UCSD-AML1 (cell line): ENCODE results near the gene PAK6.

Source experiments
- DNase-seq: peaks from one replicate; lab custom pipeline; 2025; ENCODE audit not compliant: unreplicated experiment; lab: John Stamatoyannopoulos, UW

The PAK6 gene

GRCh38 chr15:40255033-40255432 lies 16.2 kb downstream of the PAK6 start:
- DNase-seq = no peak

GRCh38 chr15:40256638-40257235 lies 17.9 kb downstream of the PAK6 start:
- DNase-seq = no peak

DNA sequence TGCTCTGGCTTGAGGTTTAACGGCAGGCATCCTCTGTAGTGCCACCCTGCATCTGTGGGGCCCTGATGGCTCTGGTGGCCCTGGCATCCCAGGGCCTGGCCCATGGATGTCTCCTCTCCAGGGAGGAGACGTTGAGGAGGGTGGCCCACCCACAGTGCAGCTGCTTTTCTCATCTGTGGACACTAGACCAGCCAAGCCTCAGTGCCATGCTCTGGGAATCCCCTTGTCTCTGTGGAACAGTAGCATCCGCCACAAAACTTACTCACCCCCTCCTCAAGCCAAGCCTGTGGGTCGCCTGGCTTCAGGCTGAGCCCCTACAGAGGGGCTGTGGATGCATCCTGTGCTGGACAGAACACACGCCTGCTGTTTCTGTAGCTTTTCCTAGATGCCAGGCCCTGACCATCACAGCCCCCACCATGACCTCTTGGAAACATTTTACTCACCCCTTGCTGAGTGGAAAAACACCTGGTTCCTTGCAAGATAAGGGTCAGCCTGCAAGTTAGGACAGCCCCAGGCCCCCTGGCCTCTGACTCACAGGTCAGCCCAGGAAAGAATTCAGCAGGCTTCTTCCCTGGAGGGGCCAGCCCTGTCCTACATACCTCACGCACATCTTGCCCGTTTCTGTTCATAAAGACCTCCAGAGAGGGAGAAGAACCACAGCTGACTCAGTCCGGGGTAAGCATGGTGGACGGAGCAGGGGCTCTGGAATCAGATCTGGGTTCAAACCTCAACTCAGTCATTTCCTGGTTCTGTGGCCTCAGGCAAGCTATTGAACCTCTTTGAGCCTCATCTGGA lies 19.0 kb downstream of the PAK6 start:
- no peak for DNase-seq

DNA sequence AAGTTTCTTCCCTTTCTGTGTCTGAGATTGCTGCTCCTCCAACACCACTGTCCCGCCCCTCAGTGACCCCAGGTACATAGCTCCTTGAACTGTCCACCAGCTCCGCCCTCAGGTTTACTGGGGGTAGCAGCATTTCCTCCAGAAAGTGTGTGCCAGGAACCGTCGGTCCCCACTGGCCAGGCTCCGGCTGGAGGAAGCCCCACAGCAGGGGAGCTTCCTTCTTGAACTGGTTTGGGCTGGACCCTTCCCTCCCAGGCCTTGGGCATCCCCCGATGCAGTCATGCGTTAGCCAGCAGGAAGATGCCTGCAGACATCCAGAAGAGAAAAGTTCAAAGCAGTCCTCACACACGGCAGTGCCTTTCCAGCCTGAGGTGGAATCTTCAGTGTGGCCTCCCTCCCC lies 19.7 kb downstream of the PAK6 start:
- DNase-seq = no peak

DNA sequence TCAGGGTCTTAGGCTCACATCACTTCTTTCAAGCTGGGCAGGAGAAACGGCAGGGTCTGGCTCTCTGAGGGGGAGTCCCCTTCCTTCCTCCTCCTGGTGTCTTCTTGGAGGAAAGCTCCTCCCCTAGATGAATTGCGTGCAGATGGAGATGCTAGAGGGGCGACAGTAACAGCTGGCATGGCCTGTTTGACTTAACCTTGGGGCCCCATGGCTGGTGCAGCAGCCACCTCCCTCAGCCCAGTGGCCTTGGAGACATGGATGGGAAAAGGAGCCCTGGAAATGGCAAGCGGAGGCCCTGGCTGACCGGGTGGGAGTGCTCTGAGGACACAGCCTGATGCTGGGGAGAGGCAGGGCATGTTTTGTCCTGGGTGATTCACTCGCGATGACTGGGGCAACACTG lies 20.2 kb downstream of the PAK6 start:
- no peak for DNase-seq

GRCh38 chr15:40263024-40263754 lies 24.3 kb downstream of the PAK6 start:
- no peak for DNase-seq

DNA sequence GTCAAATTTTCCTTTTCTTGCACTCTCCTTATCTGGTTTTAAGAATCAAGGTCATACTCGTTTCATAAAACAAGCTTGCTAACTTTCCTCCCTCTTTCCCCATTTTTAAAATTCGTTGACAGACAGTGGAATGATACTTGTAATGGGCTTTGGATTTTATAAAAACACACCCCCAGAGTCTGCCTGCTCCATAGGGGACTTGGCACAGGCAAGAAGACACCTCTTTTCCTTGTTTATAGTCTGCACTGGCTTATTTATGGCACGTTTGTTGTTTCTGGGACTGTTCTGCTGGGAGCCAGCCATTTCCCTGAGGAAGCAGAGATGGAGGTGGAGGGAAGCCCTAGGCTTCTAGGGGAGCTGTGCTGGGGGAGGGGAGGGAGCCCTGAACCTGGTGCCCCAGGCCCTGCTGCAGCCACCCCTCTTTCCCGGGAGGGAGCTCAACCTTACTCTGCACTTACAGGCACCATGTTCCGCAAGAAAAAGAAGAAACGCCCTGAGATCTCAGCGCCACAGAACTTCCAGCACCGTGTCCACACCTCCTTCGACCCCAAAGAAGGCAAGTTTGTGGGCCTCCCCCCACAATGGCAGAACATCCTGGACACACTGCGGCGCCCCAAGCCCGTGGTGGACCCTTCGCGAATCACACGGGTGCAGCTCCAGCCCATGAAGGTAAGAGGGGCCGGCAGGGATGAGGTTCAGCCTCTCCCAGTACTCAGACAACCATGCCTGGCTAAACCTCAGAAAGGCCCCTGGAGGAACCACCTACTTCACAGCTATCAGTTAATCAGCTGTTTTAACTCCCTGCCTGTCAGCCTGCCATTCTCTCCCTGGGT lies 25.7 kb downstream of the PAK6 start:
- DNase-seq = no peak

- DNase-seq = no peak
Measured at GRCh38 chr15:40265355-40265754, 26.5 kb downstream of the PAK6 start.

DNA sequence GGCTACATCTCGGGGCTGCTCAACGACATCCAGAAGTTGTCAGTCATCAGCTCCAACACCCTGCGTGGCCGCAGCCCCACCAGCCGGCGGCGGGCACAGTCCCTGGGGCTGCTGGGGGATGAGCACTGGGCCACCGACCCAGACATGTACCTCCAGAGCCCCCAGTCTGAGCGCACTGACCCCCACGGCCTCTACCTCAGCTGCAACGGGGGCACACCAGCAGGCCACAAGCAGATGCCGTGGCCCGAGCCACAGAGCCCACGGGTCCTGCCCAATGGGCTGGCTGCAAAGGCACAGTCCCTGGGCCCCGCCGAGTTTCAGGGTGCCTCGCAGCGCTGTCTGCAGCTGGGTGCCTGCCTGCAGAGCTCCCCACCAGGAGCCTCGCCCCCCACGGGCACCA lies 27.0 kb downstream of the PAK6 start:
- DNase-seq = no peak

DNA sequence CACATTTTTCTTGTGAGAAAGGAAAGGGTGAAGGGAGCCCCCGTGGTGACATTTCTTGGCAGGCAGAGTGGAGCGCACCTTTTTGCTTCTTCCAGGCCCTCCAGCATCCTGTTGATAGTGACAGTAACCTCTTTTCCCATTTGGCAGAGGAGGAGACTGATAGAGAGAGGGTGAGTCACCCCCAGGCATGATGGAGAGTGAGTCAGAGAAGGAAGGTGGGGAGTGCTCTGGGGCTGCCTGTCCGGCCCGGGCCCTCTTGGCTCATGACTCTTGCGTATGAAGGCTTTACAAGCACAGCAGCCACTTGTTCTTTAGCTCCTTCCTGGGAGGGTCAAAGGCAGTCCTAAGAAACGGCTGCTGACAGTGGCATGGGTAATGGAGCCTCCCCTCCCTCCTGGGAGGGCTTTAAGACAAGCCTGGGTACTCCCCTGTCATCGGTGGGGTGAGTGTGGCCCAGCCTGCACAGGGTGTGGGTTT lies 28.0 kb downstream of the PAK6 start:
- DNase-seq = peak; percentile 40

DNA sequence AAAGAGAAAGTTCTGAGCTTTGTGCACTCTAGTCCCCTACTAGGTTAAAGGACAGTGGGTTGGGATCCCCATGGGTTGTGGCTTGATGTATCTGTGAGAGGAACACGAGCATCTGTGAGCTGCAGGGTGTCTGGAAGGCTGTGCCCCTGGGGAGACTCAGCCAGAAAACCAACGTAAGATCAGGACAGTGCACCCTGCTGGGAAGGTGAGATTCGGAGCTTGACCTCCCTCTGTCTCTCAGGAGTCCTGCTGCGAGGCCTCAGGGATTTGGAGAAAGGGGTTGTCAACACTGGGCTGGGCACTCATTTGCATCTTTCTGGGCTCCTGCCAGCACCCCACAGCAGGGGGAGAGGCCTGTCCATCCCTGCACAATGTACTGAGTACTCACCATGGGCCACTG lies 28.8 kb downstream of the PAK6 start:
- no peak for DNase-seq

GRCh38 chr15:40269604-40270003 lies 30.7 kb downstream of the PAK6 start:
- no peak for DNase-seq

DNA sequence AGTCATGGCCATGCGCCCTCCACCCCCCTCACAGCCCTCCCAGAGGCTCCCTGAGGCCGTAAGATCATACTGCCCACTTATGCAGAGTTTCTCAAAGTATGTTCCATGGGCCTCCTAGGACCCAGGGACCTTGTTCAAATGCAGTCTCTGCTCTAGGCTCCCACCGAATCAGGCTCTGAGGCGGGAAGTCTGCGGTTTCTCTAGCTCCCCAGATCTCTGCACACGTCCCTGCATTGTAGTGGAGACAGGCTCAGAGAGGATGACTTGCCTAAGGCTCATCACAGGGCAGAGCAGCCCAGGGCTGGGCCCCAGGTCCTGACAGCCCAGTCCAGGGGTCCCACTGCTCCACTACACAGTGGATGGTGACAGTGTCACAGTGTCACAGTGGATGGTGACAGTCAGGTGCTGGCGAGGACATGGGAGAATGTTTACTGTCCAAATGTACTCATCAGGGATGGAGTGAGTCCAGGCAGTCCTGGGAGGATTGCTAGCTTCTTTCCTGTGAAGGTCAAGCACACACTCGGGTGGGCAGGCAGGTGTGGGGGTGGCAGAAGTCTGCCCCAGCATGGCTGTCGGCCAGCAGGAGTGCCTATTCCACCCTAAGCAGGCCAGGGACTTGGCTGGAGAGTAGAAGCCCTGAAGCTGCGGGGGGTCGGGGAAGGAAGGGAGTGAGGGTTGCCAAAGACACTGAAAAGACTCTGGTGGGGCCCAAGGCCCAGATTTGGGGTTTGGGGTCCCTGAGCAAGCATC lies 31.6 kb downstream of the PAK6 start:
- DNase-seq = no peak

GRCh38 chr15:40271685-40272484 lies 33.0 kb downstream of the PAK6 start:
- DNase-seq = no peak

DNA sequence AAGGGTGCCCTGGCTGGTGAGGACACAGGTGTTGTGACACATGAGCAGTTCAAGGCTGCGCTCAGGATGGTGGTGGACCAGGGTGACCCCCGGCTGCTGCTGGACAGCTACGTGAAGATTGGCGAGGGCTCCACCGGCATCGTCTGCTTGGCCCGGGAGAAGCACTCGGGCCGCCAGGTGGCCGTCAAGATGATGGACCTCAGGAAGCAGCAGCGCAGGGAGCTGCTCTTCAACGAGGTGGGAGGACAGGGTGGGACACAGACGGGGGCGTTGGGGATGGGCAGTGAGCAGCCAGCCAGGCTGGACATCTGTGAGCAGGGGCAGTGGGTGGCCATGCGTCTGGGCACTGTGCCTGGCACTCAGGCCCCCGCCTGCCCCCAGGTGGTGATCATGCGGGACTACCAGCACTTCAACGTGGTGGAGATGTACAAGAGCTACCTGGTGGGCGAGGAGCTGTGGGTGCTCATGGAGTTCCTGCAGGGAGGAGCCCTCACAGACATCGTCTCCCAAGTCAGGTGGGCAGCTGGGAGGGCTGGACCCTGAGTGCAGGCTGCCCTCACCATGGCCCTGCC lies 33.7 kb downstream of the PAK6 start:
- DNase-seq = no peak

DNA sequence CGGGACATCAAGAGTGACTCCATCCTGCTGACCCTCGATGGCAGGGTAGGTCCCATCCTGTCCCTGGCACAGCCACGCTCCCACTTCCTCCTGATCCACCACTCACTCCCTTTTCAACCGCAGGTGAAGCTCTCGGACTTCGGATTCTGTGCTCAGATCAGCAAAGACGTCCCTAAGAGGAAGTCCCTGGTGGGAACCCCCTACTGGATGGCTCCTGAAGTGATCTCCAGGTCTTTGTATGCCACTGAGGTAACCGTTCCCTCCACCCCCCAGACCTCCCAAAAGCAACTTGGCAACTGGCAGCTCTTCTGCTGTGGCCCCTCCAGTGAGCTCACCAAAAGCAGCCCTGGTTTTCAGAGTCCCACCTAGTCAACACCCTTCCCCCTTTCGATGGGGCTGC lies 34.6 kb downstream of the PAK6 start:
- DNase-seq = no peak

GRCh38 chr15:40274350-40275274 lies 35.7 kb downstream of the PAK6 start:
- peak; percentile 87 for DNase-seq

DNA sequence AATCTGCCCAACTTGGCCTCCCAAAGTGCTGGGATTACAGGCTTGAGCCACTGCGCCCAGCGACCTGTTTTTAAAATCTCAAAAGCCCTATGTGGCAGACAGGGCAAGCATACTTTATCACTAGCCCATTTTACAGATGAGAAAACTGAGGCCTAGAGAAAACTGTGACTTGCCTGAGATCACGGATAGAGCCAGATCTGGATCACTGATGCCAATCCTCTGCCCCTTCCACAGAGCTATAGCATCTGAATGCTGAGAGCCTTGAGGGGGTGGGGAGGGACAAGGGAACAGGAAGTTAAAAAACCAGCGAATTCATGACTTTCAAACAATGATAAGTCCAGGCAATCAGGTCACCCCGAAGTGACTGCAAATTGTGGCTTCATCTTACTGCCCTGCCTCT lies 36.7 kb downstream of the PAK6 start:
- DNase-seq = no peak
